Liver (tissue), 9 donors: Measurements from ENCODE around the gene IFT81. TPM values are rescaled to one million over a fixed set of nuclear protein-coding genes. Genes with fewer than 3 reads are reported as not detected.

ENCODE experiments used
- DNase-seq: peaks from one replicate; pipeline ENCODE4 v3.0.0-alpha.2; 2017; ENCODE audit warnings: low spot score
- H3K27ac ChIP-seq, 2 donors: one replicate each; pipeline ENCODE4 v1.7.0; 2013; ENCODE audit warnings: inconsistent platforms in 2 of 2, low read length in 2 of 2, control low read depth in 1 of 2, low read depth in 1 of 2, mild to moderate bottlenecking in 1 of 2
- H3K27me3 ChIP-seq, 4 donors: one replicate each; pipeline versions ENCODE4 v1.6.1 to v1.7.0; 2013; ENCODE audit warnings: low read length in 3 of 4, inconsistent platforms in 1 of 4, mild to moderate bottlenecking in 1 of 4, moderate library complexity in 1 of 4; ENCODE audit not compliant: control insufficient read depth in 4 of 4, insufficient read depth in 4 of 4
- H3K36me3 ChIP-seq, 4 donors: one replicate each; pipeline versions ENCODE4 v1.6.1 to v1.7.0; 2013; ENCODE audit warnings: low read length in 3 of 4, mild to moderate bottlenecking in 3 of 4, low read depth in 1 of 4, moderate library complexity in 1 of 4; ENCODE audit not compliant: control insufficient read depth in 4 of 4, insufficient read depth in 3 of 4
- H3K4me1 ChIP-seq, 4 donors: one replicate each; pipeline versions ENCODE4 v1.6.1 to v1.7.0; 2013; ENCODE audit warnings: low read length in 3 of 4, mild to moderate bottlenecking in 3 of 4, moderate library complexity in 1 of 4; ENCODE audit not compliant: control insufficient read depth in 4 of 4, insufficient read depth in 4 of 4
- H3K4me3 ChIP-seq, 3 donors: one replicate each; pipeline versions ENCODE4 v1.6.1 to v1.7.0; 2013; ENCODE audit warnings: low read length in 3 of 3, control low read depth in 1 of 3, low read depth in 1 of 3, mild to moderate bottlenecking in 1 of 3
- H3K9ac ChIP-seq, 2 donors: one replicate each; pipeline ENCODE4 v1.7.0; 2013; ENCODE audit warnings: low read length in 2 of 2, mild to moderate bottlenecking in 2 of 2, moderate library complexity in 2 of 2, control low read depth in 1 of 2, low read depth in 1 of 2
- H3K9me3 ChIP-seq, 4 donors: one replicate each; pipeline versions ENCODE4 v1.6.1 to v1.7.0; 2013; ENCODE audit warnings: low read length in 3 of 4; ENCODE audit not compliant: control insufficient read depth in 4 of 4
- ATF3 ChIP-seq: IDR thresholded peaks from 2 replicates; pipeline ENCODE4 v1.6.1; 2016; ENCODE audit warnings: antibody characterized with exemption
- EGR1 ChIP-seq, 2 donors: IDR thresholded peaks; 2 replicates each; pipeline ENCODE4 v1.6.1; 2016 to 2018; ENCODE audit warnings: antibody characterized with exemption in 2 of 2, low read depth in 2 of 2
- FOXA1 ChIP-seq: IDR thresholded peaks from 2 replicates; pipeline ENCODE4 v1.6.1; 2016; ENCODE audit warnings: antibody characterized with exemption
- FOXA2 ChIP-seq: IDR thresholded peaks from 2 replicates; pipeline ENCODE4 v1.6.1; 2016; ENCODE audit warnings: antibody characterized with exemption
- GABPA ChIP-seq, 2 donors: IDR thresholded peaks in 1 of 2; conservative IDR thresholded peaks in 1 of 2; 2 replicates each; pipeline ENCODE4 v1.6.1; 2016; ENCODE audit warnings: antibody characterized with exemption in 2 of 2, mild to moderate bottlenecking in 1 of 2, moderate library complexity in 1 of 2
- HNF4A ChIP-seq, 2 donors: conservative IDR thresholded peaks; 2 replicates each; pipeline ENCODE4 v1.6.1; 2016; ENCODE audit warnings: antibody characterized with exemption in 2 of 2, mild to moderate bottlenecking in 2 of 2
- JUND ChIP-seq, 2 donors: IDR thresholded peaks; 2 replicates each; pipeline ENCODE4 v1.6.1; 2016; ENCODE audit warnings: antibody characterized with exemption in 2 of 2
- MAX ChIP-seq: IDR thresholded peaks from 2 replicates; pipeline ENCODE4 v1.6.1; 2016; ENCODE audit warnings: antibody characterized with exemption
- NR2F2 ChIP-seq: IDR thresholded peaks from 2 replicates; pipeline ENCODE4 v1.6.1; 2016; ENCODE audit warnings: antibody characterized with exemption
- RAD21 ChIP-seq, 2 donors: IDR thresholded peaks; 2 replicates each; pipeline ENCODE4 v1.6.1; 2016; ENCODE audit warnings: antibody characterized with exemption in 2 of 2, mild to moderate bottlenecking in 2 of 2
- REST ChIP-seq: IDR thresholded peaks from 2 replicates; pipeline ENCODE4 v1.6.1; 2016; ENCODE audit warnings: antibody characterized with exemption, mild to moderate bottlenecking
- RXRA ChIP-seq, 2 donors: IDR thresholded peaks; 2 replicates each; pipeline ENCODE4 v1.6.1; 2017 to 2018; ENCODE audit warnings: antibody characterized with exemption in 2 of 2, mild to moderate bottlenecking in 1 of 2
- SP1 ChIP-seq: IDR thresholded peaks from 2 replicates; pipeline ENCODE4 v1.6.1; 2018; ENCODE audit warnings: antibody characterized with exemption, mild to moderate bottlenecking
- TAF1 ChIP-seq: conservative IDR thresholded peaks from 2 replicates; pipeline ENCODE4 v1.6.1; 2016; ENCODE audit warnings: antibody characterized with exemption, mild to moderate bottlenecking
- YY1 ChIP-seq: IDR thresholded peaks from 2 replicates; pipeline ENCODE4 v1.6.1; 2016; ENCODE audit warnings: antibody characterized with exemption, mild to moderate bottlenecking
- WGBS: extraction: QIAGEN DNeasy Blood & Tissue Kit; methylation state at CpG from one replicate; pipeline ENCODE4 v1.1.7; 2013; 5-methylcytosine and 5-hydroxymethylcytosine counted together
- polyA plus RNA-seq, 2 donors: library from polyadenylated mRNA; stranded (reverse) in 1 of 2; unstranded in 1 of 2; fragments of 200-250 nt in 1 of 2; fragments of >200 nt in 1 of 2; fragmentation: Nextera tagmentation in 1 of 2; extraction: Ambion mirVana in 1 of 2; gene quantifications; one replicate each; pipeline versions ENCODE4 v1.2.1 to v1.2.3, GENCODE V29; 2013 to 2015
- total RNA-seq, 2 donors: library from RNA; depleted of rRNA; stranded (reverse); fragments of >200 nt; gene quantifications; one replicate each; pipeline ENCODE4 v1.2.3, GENCODE V29; 2014
- TF ChIP-seq, protein P1 (sequence below): fragments of 150-350 bp; IDR thresholded peaks from 2 replicates; pipeline ENCODE4 v1.5.1; 2017; ENCODE audit warnings: improper control_type of control experiment, low read depth, low read length; ENCODE audit not compliant: missing input control
- donor health status: healthy.
- donor health status: healthy.
- donor health status: healthy.
- donor health status: healthy.
- donor health status: healthy.

IFT81 gene
- total and polyA plus RNA-seq, 4 donors: 1.9 to 4.9 (median 2.8) TPM

DNA sequence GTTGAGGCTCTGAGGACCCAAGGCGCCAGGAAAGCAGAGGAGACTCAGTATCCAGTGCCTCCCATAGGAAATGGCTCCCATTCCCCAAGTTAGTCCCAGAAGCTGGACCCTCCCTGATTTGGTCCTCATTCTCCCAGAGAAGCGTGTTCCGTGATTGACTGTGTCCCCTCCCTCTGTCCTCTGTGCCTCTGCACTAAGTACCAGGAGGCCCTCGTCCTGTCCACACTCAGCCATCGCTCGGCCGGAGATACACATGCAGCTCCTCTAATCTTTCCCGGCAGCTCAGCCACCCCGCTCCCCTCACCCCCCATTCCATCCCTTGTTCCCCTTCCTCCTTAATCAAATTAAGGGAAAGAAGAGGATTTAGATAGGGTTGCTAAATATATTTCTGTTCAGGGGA lies 128.6 kb downstream of the IFT81 start (continued):
- no peak for TF ChIP-seq MAX

- DNase-seq: no peak
- Histone ChIP-seq H3K4me3 (no peak overlapping the region), H3K27ac (peak overlapping the region; percentile 46 to 77)
Observed at GRCh38 chr12:110253176-110253575, 129.0 kb downstream of the IFT81 start.

More at GRCh38 chr12:110253176-110253575, 129.0 kb downstream of the IFT81 start:
- Histone ChIP-seq H3K36me3 (no peaks in the 10 kb centered on the region), H3K27me3 (no peaks in the 10 kb centered on the region), H3K9me3 (no peaks in the 10 kb centered on the region), H3K4me1 (peaks cover 9 to 38% (median 31%) of the 10 kb centered on the region in 4 donors), H3K9ac (peak overlapping the region; percentile 58 to 64)
- TF ChIP-seq JUND (IDR thresholded peaks at IDR 0.05) (peak in 1 of 2 donors; percentile 33), FOXA2 (no peak), RAD21 (IDR thresholded peaks at IDR 0.05) (peak in 1 of 2 donors; percentile 18), YY1 (peak; percentile 22), EGR1 (IDR thresholded peaks at IDR 0.05; ENCODE audit: low read depth in 2 of 2) (no peak), HNF4A (conservative IDR thresholded peaks at IDR 0.05) (peak; percentile 17 to 35), SP1 (peak; percentile 46), FOXA1 (no peak), MAX (peak; percentile 13), GABPA (IDR thresholded peaks at IDR 0.05 in 1 of 2, conservative IDR thresholded peaks at IDR 0.05 in 1 of 2) (no peak), ATF3 (no peak), TAF1 (no peak), NR2F2 (peak; percentile 81), REST (peak; percentile 31), RXRA (IDR thresholded peaks at IDR 0.05) (peak; percentile 71 to 84)
- TF ChIP-seq, protein P1, sequence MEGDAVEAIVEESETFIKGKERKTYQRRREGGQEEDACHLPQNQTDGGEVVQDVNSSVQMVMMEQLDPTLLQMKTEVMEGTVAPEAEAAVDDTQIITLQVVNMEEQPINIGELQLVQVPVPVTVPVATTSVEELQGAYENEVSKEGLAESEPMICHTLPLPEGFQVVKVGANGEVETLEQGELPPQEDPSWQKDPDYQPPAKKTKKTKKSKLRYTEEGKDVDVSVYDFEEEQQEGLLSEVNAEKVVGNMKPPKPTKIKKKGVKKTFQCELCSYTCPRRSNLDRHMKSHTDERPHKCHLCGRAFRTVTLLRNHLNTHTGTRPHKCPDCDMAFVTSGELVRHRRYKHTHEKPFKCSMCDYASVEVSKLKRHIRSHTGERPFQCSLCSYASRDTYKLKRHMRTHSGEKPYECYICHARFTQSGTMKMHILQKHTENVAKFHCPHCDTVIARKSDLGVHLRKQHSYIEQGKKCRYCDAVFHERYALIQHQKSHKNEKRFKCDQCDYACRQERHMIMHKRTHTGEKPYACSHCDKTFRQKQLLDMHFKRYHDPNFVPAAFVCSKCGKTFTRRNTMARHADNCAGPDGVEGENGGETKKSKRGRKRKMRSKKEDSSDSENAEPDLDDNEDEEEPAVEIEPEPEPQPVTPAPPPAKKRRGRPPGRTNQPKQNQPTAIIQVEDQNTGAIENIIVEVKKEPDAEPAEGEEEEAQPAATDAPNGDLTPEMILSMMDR: no peak
- WGBS: 18% methylated on average over 9 of the region's 9 CpGs
